Inferior parietal cortex (tissue), 1 donor: ENCODE data around the gene FNBP1.

ENCODE experiments used
- DNase-seq: peaks from one replicate; pipeline ENCODE4 v3.0.0-alpha.2; 2016; ENCODE audit errors: extremely low spot score

Gene FNBP1

DNA sequence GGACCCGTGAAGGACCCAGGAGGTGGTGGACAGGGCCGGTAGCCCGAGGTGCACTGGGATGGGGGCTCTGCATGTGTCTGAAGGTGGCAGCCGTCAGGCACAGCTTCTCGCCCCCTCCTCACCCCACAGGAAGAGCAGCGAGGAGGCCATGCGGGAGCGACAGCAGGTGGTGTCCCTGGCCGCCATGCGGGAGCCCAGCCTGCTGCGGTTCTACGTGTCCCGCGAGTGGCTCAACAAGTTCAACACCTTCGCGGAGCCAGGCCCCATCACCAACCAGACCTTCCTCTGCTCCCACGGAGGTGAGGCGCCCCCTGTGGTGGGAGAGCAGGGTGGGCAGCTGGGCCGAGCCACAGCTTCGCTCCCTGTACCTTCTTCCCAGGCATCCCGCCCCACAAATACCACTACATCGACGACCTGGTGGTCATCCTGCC is 167.8 kb downstream of the FNBP1 start:
- DNase-seq, result no peak

DNA sequence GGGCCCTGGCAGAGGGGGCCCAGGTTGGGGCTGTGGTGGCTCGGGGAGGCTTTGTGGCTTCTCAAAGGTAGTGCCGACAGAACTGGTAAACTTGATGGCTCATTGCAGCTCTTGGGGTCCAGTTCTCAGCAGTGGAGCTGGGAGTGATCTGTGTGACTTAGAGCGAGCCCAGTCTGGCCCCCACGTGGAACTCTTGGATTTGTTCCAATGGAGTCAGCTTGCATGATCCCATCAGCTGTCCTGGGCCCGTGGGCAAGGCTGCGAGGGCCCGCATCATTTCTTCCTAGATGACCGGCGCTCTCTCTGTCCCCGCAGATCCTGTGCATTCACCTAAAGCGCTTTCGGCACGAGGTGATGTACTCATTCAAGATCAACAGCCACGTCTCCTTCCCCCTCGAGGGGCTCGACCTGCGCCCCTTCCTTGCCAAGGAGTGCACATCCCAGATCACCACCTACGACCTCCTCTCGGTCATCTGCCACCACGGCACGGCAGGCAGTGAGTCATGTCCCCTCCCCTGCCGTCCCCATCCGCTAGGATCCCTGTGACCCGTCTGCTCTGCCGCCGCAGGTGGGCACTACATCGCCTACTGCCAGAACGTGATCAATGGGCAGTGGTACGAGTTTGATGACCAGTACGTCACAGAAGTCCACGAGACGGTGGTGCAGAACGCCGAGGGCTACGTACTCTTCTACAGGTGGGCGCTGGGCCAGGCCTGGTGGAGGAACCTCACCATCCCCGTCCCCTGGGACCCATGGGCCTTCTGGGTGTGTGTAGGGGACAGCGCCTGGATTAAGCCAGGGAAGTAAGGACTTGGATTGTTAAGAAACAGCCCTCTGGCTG is 168.5 kb downstream of the FNBP1 start:
- no peak for DNase-seq

DNA sequence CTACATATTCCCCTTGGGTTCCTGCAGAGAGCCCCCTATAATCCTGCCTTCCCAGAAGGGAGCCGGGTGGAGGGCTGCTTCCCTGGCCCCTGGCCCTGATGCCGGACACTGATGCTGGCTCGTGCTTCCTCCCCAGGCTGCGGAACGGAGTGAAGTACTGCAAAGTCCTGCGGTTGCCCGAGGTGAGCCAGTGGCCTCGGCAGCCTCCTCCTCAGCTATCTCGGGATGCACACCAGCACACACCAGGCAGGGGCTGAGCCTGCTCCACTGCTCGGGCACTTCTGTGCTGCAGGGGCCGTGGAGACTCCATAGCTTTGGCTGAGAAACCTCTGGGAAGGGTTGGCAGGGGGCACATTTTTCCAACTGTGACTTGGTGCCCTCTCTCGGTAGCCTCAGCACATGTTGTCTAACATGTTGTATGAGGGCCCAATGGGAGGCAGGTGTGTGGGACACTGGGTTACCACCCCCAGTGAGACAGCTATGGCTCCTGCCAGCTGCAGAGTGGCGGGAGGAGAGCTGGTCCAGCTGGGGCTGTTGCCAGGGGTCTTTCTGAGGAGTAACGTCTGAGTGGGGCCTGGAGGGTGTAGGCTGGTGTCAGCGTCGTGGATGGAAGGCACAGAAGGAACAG is 169.3 kb downstream of the FNBP1 start:
- DNase-seq, result no peak

DNA sequence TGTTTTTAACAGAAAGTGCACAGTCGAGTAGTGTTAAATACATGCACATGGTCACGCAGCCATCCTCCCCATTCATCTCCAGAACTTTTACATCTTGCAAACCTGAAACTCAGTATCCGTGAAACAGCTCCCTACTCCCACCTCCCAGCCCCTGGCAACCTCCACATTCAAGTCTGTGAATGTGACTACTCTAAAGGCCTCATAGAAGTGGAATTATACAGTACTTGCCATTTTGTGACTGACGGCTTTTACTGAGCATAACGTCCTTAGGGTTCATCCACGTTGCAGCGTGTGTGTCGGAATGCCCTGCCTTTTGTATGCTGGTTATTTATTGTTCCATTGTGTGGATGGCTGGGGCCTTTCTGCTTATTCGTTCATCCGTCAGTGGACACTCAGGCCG is 171.9 kb downstream of the FNBP1 start:
- no peak for DNase-seq

DNA sequence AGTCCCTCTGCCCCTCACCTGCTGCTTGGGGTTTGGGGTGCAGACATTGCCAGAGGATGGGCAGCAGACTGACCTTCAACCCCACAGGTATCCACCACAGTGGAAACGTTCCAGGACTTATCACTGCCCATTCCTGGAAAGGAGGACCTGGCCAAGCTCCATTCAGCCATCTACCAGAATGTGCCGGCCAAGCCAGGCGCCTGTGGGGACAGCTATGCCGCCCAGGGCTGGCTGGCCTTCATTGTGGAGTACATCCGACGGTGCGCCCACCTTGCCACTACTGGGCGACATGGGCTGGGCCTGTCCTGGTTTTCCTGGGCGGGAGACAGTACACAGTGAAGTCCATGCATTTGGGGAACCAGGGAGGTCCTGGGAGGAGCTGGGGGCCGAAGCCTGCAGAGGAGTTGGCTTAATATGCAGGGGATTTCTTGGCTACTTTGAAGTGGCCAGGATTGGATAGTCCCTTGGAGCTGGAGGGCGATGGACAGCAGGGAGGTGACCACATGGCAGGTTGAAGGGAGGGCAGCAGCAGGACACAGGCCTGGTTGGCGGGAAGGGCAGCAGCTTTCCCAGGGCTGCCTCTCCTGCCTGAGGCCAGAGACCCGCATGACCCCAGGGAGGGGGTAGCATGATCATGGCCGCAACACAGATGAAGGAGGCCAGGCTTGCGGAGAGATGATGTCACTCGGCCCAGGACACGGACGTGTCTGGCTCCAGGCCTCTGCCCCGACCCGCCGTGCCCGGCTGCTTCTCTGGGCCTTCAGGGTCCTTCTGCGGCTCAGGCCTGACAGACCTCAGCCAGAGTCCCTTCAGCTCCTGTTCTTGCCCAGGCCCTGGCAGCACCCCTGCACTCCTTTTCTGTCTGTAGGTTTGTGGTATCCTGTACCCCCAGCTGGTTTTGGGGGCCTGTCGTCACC is 173.1 kb downstream of the FNBP1 start:
- DNase-seq, result no peak

DNA sequence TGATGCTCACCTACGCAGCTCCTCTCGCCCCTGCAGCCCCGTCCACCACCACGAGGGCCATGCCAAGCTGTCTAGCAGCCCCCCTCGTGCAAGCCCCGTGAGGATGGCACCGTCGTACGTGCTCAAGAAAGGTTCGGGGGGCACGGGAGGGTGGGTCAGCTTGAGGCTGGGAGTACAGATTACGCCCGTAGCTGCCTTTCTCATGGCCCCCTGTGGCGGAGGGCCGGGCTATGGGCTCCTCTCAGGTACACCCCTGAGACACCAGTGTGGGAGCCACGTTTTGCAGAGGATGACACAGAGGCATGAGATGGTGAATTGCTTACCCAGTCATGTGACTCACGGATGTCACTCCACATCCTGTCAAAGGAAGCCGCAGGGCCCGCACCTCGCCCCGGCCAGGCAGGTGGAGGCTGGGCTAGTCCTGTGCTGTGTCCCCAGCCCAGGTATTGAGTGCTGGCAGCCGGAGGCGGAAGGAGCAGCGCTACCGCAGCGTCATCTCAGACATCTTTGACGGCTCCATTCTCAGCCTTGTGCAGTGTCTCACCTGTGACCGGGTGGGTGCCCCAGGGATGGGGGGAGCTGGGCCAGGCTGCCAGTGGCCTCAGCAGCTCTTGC is 174.0 kb downstream of the FNBP1 start:
- no peak for DNase-seq

DNA sequence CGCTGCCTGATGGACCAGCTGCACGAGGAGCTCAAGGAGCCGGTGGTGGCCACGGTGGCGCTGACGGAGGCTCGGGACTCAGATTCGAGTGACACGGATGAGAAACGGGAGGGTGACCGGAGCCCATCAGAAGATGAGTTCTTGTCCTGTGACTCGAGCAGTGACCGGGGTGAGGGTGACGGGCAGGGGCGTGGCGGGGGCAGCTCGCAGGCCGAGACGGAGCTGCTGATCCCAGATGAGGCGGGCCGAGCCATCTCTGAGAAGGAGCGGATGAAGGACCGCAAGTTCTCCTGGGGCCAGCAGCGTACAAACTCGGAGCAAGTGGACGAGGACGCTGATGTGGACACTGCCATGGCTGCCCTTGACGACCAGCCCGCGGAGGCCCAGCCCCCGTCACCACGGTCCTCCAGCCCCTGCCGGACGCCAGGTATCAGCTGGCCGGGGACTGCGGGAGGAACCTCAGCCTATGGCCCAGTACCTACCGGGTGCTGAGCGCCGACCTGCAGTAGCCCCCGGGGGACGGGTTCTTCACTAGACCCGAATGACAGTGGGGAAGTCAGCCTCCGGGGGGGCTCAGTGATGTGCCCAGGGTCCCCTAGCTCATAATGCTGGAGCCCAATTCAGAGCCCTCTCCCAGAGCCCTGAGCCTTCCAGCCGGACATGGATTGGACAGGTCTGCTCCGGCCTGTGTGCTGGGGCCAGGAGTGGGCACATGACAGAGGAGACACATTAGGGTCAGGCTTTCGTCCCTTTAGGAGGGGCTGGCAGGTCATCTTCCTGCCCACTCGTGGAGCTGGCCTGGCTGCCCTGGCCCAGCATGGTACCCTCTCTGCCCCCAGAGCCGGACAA is 174.7 kb downstream of the FNBP1 start:
- no peak for DNase-seq

DNA sequence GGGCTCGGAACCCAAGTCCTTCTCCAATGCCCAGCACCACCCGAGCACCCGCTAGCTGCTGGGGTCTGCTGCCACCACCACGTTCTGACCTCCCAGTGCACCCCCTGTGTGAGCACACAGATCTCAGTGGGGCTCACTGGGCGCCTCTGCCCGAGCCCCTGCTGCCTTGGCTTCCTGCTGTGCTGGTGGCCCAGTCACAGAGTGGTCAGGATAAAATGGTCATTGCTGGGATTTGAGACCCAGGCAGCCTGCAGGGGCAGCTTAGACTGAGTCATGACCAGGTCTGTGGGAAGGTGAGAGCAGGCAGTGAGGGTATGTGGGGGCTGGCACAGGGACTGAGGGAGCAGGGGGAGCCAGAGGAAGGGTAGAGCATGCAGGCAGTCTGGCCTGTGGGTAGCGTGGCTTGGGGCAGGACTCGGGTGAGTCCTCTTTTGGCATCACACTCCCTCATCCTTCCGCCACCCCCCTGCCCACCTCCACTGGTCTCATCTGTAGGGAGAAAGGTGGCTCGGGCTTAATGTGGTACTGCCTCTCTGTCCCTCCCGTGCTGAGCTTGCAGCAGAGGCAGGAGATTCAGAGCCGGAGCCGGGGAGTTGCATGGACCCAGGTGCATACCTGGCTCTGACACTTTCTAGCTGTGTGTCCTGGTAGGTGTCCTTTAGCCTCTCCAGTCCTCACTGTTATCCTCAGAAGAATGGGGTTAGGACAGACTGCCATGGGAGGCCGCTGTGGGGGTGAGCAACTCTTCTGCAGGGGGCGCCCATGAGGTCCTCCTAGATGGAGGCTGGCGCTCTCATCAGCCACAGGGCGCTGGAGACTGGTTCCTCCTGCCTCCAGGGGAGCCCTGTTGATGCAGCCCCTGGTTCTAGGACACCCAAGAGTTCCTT is 175.6 kb downstream of the FNBP1 start:
- DNase-seq, result no peak

DNA sequence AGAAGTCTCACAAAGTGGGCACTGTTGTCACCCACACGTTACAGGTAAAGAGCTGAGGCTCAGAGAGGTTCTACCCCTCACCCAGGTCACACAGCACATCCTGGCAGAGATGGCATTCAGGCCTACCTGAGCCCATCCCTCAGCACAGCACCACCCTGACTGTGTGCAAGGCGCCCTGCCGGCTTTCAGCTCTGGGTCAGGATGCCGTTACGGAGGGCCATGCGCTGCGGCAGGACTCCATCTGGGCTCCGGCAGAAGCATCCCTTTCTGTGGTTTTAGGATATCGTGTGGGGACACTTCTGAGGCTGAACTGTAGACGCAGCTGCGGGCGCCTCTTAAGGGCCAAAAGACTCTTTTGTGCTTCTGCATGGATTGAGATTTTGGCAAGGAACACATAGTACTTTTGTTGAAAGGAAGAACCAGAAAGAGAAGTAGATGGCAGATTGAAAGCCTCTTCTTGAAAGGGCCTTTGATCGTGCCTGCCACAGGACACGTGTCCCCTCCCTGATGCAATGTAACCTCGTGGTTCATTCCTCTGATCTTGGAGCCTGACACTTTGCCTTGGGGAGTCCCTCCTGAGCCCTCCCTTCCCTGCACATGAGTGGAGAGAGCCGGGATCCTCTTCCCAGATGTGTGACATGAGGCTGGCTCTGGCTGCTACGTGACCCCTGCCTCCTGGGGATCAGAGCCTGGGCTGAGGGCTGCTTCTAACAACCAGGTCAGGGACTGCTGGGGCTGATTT is 176.4 kb downstream of the FNBP1 start:
- DNase-seq, result peak; percentile 3

DNA sequence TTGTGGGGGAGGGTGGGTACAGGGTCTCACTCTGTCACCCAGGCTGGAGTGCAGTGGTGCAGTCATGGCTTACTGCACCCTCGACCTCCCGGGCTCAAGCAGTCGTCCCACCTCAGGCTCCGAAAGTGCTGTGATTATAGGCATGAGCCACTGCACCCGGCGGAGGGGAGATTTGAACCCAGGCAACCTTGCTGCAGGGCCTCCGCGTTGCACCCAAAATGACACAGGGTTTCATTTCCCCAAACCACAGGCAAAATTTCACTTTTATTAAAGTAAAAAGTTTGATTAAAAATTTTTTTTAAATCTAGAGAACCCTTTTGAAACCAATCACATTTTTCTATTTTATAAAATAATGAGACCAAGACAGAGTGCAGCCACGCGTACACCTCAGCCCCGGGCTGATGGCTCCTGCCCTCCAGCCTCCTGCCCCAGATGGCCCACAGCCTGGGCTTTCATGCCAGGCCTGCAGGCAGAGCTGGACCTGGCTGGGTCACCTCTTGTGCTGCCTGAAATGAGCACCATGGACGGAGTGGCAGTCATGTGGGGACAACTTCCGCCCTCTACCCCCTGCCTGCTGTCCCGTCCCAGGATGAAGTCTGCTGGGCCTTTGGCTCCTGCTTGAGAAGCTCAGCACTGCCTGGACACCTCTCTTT is 177.2 kb downstream of the FNBP1 start:
- no peak for DNase-seq

DNA sequence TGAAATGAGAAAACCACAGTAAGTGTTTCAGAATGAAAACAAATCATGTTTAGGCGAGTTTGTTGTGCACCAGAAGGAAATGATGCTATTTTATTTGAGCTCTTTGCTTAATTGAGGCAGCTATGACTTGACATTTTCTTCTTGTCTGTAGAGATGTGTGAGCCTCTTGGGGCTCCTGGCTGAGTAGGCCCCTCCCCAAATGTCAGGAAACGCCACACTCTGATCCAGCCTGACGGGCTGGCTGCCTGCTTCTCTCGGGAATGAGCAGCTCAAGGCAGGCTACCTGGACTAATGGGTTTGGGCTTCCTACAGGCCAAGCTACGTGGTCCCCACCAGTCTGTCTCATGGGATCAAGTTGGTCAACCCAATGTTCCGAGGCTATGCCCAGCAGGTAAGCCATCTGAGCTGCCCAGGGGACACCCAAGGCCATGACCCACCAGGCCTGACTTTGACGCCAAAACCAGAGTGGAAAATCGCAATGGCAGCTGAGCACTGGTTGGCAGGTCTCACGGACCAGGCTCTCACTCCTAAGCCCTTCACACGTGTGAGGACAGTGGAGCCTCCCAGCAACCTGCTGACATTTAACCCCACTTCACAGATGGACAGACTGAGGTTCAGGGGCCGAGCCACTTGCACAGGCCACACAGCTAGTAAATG is 177.9 kb downstream of the FNBP1 start:
- DNase-seq, result no peak

- peak; percentile 73 for DNase-seq
Observed at GRCh38 chr9:129863059-129863690, 179.8 kb downstream of the FNBP1 start.

DNA sequence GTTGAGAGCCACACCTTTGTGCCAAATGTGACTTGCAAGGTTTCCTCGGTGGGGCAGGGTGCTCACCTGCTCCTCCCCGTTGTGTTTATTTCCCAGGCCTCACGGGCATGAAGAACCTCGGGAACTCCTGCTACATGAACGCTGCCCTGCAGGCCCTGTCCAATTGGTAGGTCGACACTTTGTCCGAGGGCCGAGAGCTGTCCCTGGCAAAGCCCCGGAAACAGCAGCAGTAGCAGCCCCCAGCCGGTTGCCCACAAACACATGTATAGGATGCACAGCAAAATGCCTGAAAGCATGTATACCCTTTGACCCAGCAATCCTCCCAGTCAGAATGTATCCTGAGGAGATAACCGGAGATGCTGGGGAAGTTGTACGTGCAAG is 181.6 kb downstream of the FNBP1 start:
- DNase-seq, result no peak

DNA sequence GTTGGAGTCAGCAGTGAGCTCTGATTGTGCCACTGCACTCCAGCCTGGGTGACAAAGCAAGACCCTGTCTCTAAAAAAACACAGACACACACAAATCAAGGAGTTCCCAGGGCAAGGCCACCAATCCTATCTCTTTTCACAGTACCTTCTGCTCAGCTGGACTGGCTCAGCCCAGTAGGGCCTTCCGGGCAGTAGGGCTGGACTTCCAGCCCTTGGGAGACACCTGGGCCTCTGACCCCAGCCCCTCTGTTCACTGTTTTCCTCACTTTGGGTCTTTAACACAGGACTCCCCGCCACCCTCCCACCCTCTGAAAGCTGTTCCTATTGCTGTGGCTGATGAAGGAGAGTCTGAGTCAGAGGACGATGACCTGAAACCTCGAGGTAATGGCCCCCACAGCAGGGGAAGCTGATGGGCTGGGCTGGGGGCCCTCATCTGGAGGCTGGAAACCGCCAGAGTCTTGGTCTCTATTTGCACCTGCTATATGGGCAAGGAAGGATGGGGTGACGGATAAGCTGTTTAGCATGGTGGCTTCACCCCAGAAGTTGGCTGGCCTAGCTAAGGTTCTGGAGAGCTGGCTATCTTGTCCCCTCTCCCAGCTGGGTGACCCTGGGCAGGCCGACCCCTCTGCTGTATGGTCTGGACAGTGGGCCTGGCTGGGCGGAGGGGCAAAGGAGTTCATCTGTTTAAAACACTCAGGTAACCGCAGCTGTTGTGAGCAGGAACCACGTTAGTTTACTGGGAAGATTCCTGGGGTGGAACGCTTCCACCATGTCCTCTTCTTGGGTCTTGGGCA is 182.1 kb downstream of the FNBP1 start:
- no peak for DNase-seq

DNA sequence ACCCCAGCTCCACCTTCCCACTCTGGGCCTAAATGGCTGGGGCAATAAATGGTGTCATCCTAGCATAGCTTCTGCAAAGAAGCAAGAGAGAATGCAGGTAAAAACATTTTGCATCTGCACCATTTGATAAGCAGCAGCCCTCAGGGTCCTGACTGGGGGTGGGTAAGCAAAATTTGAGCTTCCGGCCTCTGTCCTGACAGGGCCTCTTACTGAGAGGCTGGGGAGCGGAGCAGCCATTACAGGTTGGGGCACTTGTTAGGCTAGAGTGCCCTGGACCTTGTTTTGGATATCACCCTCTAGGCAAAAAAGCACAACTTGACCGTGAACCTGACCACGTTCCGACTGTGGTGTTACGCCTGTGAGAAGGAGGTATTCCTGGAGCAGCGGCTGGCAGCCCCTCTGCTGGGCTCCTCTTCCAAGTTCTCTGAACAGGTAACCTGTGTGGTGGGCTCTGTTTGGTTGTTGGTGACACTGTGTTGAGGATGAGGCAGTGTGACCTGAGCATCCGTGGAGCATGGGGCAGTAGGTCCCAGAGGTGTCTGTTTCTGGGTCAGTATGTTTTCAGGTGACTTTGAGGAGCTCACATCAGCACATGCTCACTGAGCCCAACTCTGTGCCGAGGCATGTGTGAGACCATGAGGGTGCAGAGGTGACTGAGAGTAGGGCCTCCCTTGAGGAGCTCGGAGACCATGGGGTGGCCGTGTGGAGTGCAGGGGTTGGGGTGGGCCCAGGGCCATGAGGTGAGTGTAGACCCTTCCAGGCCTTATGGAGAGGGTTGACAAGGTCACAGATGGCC is 184.6 kb downstream of the FNBP1 start:
- DNase-seq, result no peak

- DNase-seq, result no peak
Observed at GRCh38 chr9:129857207-129857606, 185.8 kb downstream of the FNBP1 start.
